Measurements from ENCODE around the gene CLK4.

GRCh38 chr5:178605788-178606187 lies 21.1 kb downstream of the CLK4 start:
- no peak for TF ChIP-seq CTCF (conservative IDR thresholded peaks at IDR 0.05; ENCODE audit: low read depth in 2 of 2)
- no peak for TF ChIP-seq ETS1 (IDR thresholded peaks at IDR 0.05)
- no peak for TF ChIP-seq REST (IDR thresholded peaks at IDR 0.05; ENCODE audit: unreplicated experiment)
- no peak for TF ChIP-seq EZH2phosphoT487 (IDR thresholded peaks at IDR 0.05; ENCODE audit: unreplicated experiment)
- TF ChIP-seq EZH2 (IDR thresholded peaks at IDR 0.05; ENCODE audit: low read depth, unreplicated experiment): no peak
- TF ChIP-seq NANOG (IDR thresholded peaks at IDR 0.05; ENCODE audit: borderline replicate concordance): no peak
- no peak for TF ChIP-seq POLR2AphosphoS5 (IDR thresholded peaks at IDR 0.05; ENCODE audit: low read depth)
- no peak for TF ChIP-seq CREB1 (CRISPR knock-in tag; IDR thresholded peaks at IDR 0.05; ENCODE audit: low read depth)
- TF ChIP-seq STAT1 (IDR thresholded peaks at IDR 0.05; ENCODE audit: unreplicated experiment): no peak
- TF ChIP-seq ZNF331 (CRISPR knock-in tag; IDR thresholded peaks at IDR 0.05; ENCODE audit: low read depth): no peak

Data from GM23338 (cell line).